ENCODE results near the gene SPRED2.

Gene SPRED2

GRCh38 chr2:65334714-65335113 lies 97.7 kb downstream of the SPRED2 start:
- peaks cover 0 to 6% of the 10 kb centered on the region in 2 donors for H3K4me1 ChIP-seq (ENCODE audit: control insufficient read depth in 2 of 2, insufficient read depth in 1 of 2, low read depth in 1 of 2, low read length in 2 of 2)
- no peak overlapping the region for H3K27ac ChIP-seq (replicated peaks; ENCODE audit: low read length)
- H3K9ac ChIP-seq (ENCODE audit: low read depth, low read length, poor library complexity), result no peak overlapping the region
- no peak overlapping the region for H2BK5ac ChIP-seq (ENCODE audit: low read length)
- no peak overlapping the region for H2BK120ac ChIP-seq (ENCODE audit: low read depth, low read length)
- H3K36me3 ChIP-seq (replicated peaks in 1 of 2; ENCODE audit: control insufficient read depth in 2 of 2, insufficient read depth in 2 of 2, low read length in 2 of 2), result peaks cover 7 to 72% of the 10 kb centered on the region in 2 donors
- H4K8ac ChIP-seq (ENCODE audit: low read depth, low read length), result no peak overlapping the region
- no peak overlapping the region for H3K4me3 ChIP-seq (ENCODE audit: low read length in 2 of 2)
- H3K4ac ChIP-seq (ENCODE audit: low read length), result no peak overlapping the region
- H2BK12ac ChIP-seq (ENCODE audit: low read length), result no peak overlapping the region
- H3K4me2 ChIP-seq (ENCODE audit: insufficient read depth, low read length, poor library complexity, severe bottlenecking), result no peak overlapping the region
- H2AFZ ChIP-seq (ENCODE audit: low read length), result no peak overlapping the region
- WGBS, 2 donors (ENCODE audit: extremely low coverage in 2 of 2, insufficient read length in 2 of 2, insufficient replicate concordance in 1 of 2), result no CpG with 5 or more reads among the region's 4 CpGs
- H3K18ac ChIP-seq (ENCODE audit: low read length), result no peak overlapping the region
- no peak overlapping the region for H2BK15ac ChIP-seq (ENCODE audit: low read length)
- H3K9me3 ChIP-seq (replicated peaks in 1 of 2; ENCODE audit: control insufficient read depth in 2 of 2, insufficient read depth in 1 of 2, low read depth in 1 of 2, low read length in 2 of 2), result peaks cover 2 to 10% of the 10 kb centered on the region in 2 donors
- no peaks in the 10 kb centered on the region for H3K27me3 ChIP-seq (ENCODE audit: control insufficient read depth in 3 of 3, insufficient read depth in 3 of 3, low read depth in 1 of 3, low read length in 3 of 3)
- no peak for DNase-seq (ENCODE audit: low spot score)
- H3K14ac ChIP-seq (ENCODE audit: low read length), result no peak overlapping the region
- H2AK5ac ChIP-seq (ENCODE audit: low read depth, low read length), result no peak overlapping the region
- no peak overlapping the region for H3K23ac ChIP-seq (ENCODE audit: low read depth, low read length, poor library complexity)
- H3K79me1 ChIP-seq (ENCODE audit: low read depth, low read length), result no peaks in the 10 kb centered on the region
- no peak overlapping the region for H4K91ac ChIP-seq (ENCODE audit: low read depth, low read length, poor library complexity)

- Histone ChIP-seq H3K9ac (ENCODE audit: low read depth, low read length, poor library complexity) (no peak overlapping the region), H3K18ac (ENCODE audit: low read length) (no peak overlapping the region), H4K8ac (ENCODE audit: low read depth, low read length) (no peak overlapping the region), H3K4ac (ENCODE audit: low read length) (no peak overlapping the region), H3K4me1 (ENCODE audit: control insufficient read depth in 2 of 2, insufficient read depth in 1 of 2, low read depth in 1 of 2, low read length in 2 of 2) (peaks cover 0 to 7% of the 10 kb centered on the region in 2 donors), H3K9me3 (replicated peaks in 1 of 2; ENCODE audit: control insufficient read depth in 2 of 2, insufficient read depth in 1 of 2, low read depth in 1 of 2, low read length in 2 of 2) (no peaks in the 10 kb centered on the region), H3K36me3 (replicated peaks in 1 of 2; ENCODE audit: control insufficient read depth in 2 of 2, insufficient read depth in 2 of 2, low read length in 2 of 2) (peaks cover 9 to 90% of the 10 kb centered on the region in 2 donors), H2BK120ac (ENCODE audit: low read depth, low read length) (no peak overlapping the region), H2BK15ac (ENCODE audit: low read length) (no peak overlapping the region), H3K14ac (ENCODE audit: low read length) (no peak overlapping the region), H3K23ac (ENCODE audit: low read depth, low read length, poor library complexity) (no peak overlapping the region), H2BK5ac (ENCODE audit: low read length) (no peak overlapping the region), H3K27ac (replicated peaks; ENCODE audit: low read length) (no peak overlapping the region), H2AK5ac (ENCODE audit: low read depth, low read length) (no peak overlapping the region), H2BK12ac (ENCODE audit: low read length) (no peak overlapping the region), H3K4me2 (ENCODE audit: insufficient read depth, low read length, poor library complexity, severe bottlenecking) (no peak overlapping the region), H3K79me1 (ENCODE audit: low read depth, low read length) (no peaks in the 10 kb centered on the region), H3K27me3 (ENCODE audit: control insufficient read depth in 3 of 3, insufficient read depth in 3 of 3, low read depth in 1 of 3, low read length in 3 of 3) (no peaks in the 10 kb centered on the region), H2AFZ (ENCODE audit: low read length) (no peak overlapping the region), H4K91ac (ENCODE audit: low read depth, low read length, poor library complexity) (no peak overlapping the region), H3K4me3 (ENCODE audit: low read length in 2 of 2) (no peak overlapping the region)
- WGBS, 2 donors (ENCODE audit: extremely low coverage in 2 of 2, insufficient read length in 2 of 2, insufficient replicate concordance in 1 of 2), result no CpG with 5 or more reads among the region's 7 CpGs
- DNase-seq (ENCODE audit: low spot score), result no peak
Measured at GRCh38 chr2:65331336-65332025, 100.9 kb downstream of the SPRED2 start.

- H3K36me3 ChIP-seq (replicated peaks in 1 of 2; ENCODE audit: control insufficient read depth in 2 of 2, insufficient read depth in 2 of 2, low read length in 2 of 2), result peaks cover 12 to 94% of the 10 kb centered on the region in 2 donors
- H3K18ac ChIP-seq (ENCODE audit: low read length), result no peak overlapping the region
- H3K79me1 ChIP-seq (ENCODE audit: low read depth, low read length), result no peaks in the 10 kb centered on the region
- no peak overlapping the region for H2BK120ac ChIP-seq (ENCODE audit: low read depth, low read length)
- H2AK5ac ChIP-seq (ENCODE audit: low read depth, low read length), result no peak overlapping the region
- H3K14ac ChIP-seq (ENCODE audit: low read length), result no peak overlapping the region
- no peak overlapping the region for H4K8ac ChIP-seq (ENCODE audit: low read depth, low read length)
- no peak overlapping the region for H3K9ac ChIP-seq (ENCODE audit: low read depth, low read length, poor library complexity)
- no peak overlapping the region for H2AFZ ChIP-seq (ENCODE audit: low read length)
- H2BK12ac ChIP-seq (ENCODE audit: low read length), result no peak overlapping the region
- H3K9me3 ChIP-seq (replicated peaks in 1 of 2; ENCODE audit: control insufficient read depth in 2 of 2, insufficient read depth in 1 of 2, low read depth in 1 of 2, low read length in 2 of 2), result no peaks in the 10 kb centered on the region
- H3K27me3 ChIP-seq (ENCODE audit: control insufficient read depth in 3 of 3, insufficient read depth in 3 of 3, low read depth in 1 of 3, low read length in 3 of 3), result no peaks in the 10 kb centered on the region
- peaks cover 0 to 7% of the 10 kb centered on the region in 2 donors for H3K4me1 ChIP-seq (ENCODE audit: control insufficient read depth in 2 of 2, insufficient read depth in 1 of 2, low read depth in 1 of 2, low read length in 2 of 2)
- no CpG with 5 or more reads among the region's 5 CpGs for WGBS, 2 donors (ENCODE audit: extremely low coverage in 2 of 2, insufficient read length in 2 of 2, insufficient replicate concordance in 1 of 2)
- no peak overlapping the region for H3K27ac ChIP-seq (replicated peaks; ENCODE audit: low read length)
- no peak for DNase-seq (ENCODE audit: low spot score)
- H2BK5ac ChIP-seq (ENCODE audit: low read length), result no peak overlapping the region
- H4K91ac ChIP-seq (ENCODE audit: low read depth, low read length, poor library complexity), result no peak overlapping the region
- no peak overlapping the region for H3K4ac ChIP-seq (ENCODE audit: low read length)
- H3K4me2 ChIP-seq (ENCODE audit: insufficient read depth, low read length, poor library complexity, severe bottlenecking), result no peak overlapping the region
- no peak overlapping the region for H2BK15ac ChIP-seq (ENCODE audit: low read length)
- no peak overlapping the region for H3K23ac ChIP-seq (ENCODE audit: low read depth, low read length, poor library complexity)
- no peak overlapping the region for H3K4me3 ChIP-seq (ENCODE audit: low read length in 2 of 2)
Measured at GRCh38 chr2:65329525-65329924, 102.9 kb downstream of the SPRED2 start.

GRCh38 chr2:65326276-65326675 lies 106.1 kb downstream of the SPRED2 start:
- Histone ChIP-seq H2BK12ac (ENCODE audit: low read length) (no peak overlapping the region), H3K27me3 (ENCODE audit: control insufficient read depth in 3 of 3, insufficient read depth in 3 of 3, low read depth in 1 of 3, low read length in 3 of 3) (no peaks in the 10 kb centered on the region), H3K4ac (ENCODE audit: low read length) (no peak overlapping the region), H3K4me3 (ENCODE audit: low read length in 2 of 2) (no peak overlapping the region), H4K91ac (ENCODE audit: low read depth, low read length, poor library complexity) (no peak overlapping the region), H2BK120ac (ENCODE audit: low read depth, low read length) (no peak overlapping the region), H3K23ac (ENCODE audit: low read depth, low read length, poor library complexity) (no peak overlapping the region), H3K4me2 (ENCODE audit: insufficient read depth, low read length, poor library complexity, severe bottlenecking) (no peak overlapping the region), H3K9ac (ENCODE audit: low read depth, low read length, poor library complexity) (no peak overlapping the region), H3K9me3 (replicated peaks in 1 of 2; ENCODE audit: control insufficient read depth in 2 of 2, insufficient read depth in 1 of 2, low read depth in 1 of 2, low read length in 2 of 2) (no peaks in the 10 kb centered on the region), H3K79me1 (ENCODE audit: low read depth, low read length) (no peaks in the 10 kb centered on the region), H2AFZ (ENCODE audit: low read length) (no peak overlapping the region), H3K36me3 (replicated peaks in 1 of 2; ENCODE audit: control insufficient read depth in 2 of 2, insufficient read depth in 2 of 2, low read length in 2 of 2) (peaks cover 8 to 71% of the 10 kb centered on the region in 2 donors), H3K27ac (replicated peaks; ENCODE audit: low read length) (no peak overlapping the region), H2BK5ac (ENCODE audit: low read length) (no peak overlapping the region), H3K18ac (ENCODE audit: low read length) (no peak overlapping the region), H3K4me1 (ENCODE audit: control insufficient read depth in 2 of 2, insufficient read depth in 1 of 2, low read depth in 1 of 2, low read length in 2 of 2) (peaks cover 0 to 3% of the 10 kb centered on the region in 2 donors), H3K14ac (ENCODE audit: low read length) (no peak overlapping the region), H4K8ac (ENCODE audit: low read depth, low read length) (no peak overlapping the region), H2BK15ac (ENCODE audit: low read length) (no peak overlapping the region), H2AK5ac (ENCODE audit: low read depth, low read length) (no peak overlapping the region)
- no CpG with 5 or more reads among the region's 4 CpGs for WGBS, 2 donors (ENCODE audit: extremely low coverage in 2 of 2, insufficient read length in 2 of 2, insufficient replicate concordance in 1 of 2)
- DNase-seq (ENCODE audit: low spot score), result no peak

Data from neuronal stem cell (in vitro differentiated cells).